NCI-H146 (cell line): ENCODE results near the gene FOXL1.

Source experiments
- DNase-seq: peaks from one replicate; lab custom pipeline; 2025; lab: John Stamatoyannopoulos, UW

FOXL1 gene

DNA sequence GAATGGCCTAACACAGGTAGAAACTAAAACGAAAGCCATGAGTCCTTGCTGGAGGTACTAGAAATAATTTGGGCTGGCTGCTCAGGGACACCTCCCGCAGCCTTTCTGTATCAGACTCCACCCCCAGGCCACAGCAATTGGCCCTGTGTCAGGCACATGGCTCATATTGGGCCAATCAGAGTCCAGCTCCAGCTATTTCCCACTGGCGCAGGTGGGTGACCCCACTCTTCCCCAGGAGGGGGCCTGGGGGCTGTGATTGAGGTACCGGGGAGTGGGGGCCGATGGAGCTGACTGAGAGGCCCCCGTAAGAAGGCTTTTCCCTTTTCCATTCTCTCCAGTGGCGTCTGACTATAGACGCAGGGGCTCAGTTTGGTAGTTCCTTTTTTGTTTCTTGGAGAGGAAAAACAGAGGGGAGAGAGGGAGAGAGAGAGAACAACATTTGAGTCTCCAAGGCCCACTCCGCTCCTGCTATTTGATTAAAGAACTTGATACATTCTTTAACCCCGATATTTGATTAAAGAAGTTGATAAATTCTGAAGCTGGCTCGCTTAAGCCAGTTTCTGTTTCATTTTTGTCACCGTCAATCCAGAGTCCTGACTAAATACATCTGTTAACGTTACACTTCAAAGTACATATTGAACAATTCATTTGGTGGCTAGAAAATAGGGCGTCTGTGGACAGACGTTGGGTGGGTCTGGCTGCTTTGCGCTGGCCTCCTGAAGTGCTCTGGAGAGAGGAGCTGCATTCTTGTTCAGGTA is 26.3 kb downstream of the FOXL1 start:
- DNase-seq = no peak

- DNase-seq = no peak
Measured at GRCh38 chr16:86605950-86606349, 27.6 kb downstream of the FOXL1 start.

DNA sequence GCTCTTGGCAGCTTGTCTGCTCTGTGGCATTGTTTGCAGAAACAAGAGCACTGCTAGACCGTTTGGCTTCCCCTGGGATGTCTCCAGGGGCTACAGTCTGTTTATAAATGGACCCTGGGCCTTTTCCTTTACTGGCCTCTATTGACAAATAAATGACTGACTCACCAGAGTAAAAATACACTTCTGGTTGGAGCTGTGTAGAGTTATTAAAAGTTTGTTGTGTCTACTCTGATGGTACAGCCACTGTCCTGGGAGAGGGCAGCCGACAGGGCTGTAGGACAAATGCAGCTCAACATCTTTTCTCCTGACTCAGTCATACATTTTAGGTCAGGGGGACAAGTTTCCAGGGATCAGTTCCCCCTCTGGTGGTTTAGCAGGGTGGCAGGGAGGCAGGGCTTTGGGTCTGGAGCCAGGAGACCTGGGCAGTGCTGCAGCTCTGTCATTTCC is 30.0 kb downstream of the FOXL1 start:
- no peak for DNase-seq

GRCh38 chr16:86609115-86609514 is 30.8 kb downstream of the FOXL1 start:
- DNase-seq = no peak

- no peak for DNase-seq
Measured at GRCh38 chr16:86609661-86610060, 31.3 kb downstream of the FOXL1 start.

DNA sequence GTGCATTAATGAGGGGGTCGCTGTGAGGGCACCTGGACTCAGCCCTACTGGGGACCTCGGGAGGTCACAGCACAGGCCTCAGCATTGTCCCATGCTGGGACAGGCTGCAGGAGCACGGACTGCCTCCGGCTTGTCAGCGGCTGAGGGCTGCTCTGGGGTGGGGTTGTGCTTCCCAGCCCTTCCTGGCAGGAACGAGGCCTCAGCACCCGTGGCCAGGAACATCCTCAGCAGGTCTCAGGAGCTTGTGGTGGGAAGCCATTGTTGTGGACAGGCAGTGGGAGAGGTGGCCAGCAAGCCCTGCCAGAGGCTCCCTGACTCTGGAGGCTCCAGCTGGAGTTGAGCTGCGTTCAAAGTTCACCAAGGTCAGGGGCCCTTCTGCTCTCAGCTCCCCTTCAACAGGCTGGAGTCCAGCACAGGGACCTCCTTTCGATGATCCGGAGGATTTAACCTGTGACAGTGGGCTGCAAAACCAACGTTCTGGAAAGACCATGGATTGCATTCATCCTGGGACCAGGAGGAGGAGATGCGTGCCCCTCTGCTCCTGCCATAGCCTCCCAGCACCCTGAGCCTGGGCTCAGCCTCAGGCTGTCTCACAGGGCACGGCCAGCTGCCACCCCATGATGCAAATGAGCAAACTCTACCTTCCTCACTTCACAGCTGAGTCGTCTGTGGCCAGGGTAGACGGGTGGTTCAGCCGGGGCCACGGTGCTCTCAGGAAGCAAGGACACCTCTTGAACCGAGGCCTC is 32.6 kb downstream of the FOXL1 start:
- no peak for DNase-seq

- DNase-seq = no peak
Measured at GRCh38 chr16:86611525-86611855, 33.1 kb downstream of the FOXL1 start.

DNA sequence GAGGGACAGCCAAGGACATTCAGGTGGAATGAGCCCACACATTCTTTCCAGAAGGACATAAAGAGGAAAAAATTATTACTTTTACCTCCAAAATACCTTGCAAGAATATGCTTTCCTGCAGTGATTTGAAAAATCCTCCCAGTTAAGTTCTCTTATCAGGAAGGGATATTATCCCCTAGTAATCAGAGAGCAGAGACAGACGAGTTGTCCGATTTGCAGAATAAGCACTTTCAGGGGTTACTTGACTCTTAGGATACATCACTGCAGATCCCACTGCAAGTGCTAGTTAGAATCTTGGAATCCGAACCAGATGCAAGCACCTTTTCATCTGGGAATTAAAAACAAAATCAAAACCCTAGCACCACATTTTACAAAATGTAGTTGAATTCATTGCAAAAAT is 33.6 kb downstream of the FOXL1 start:
- no peak for DNase-seq

- no peak for DNase-seq
Measured at GRCh38 chr16:86614699-86615098, 36.4 kb downstream of the FOXL1 start.

GRCh38 chr16:86616906-86617305 is 38.6 kb downstream of the FOXL1 start:
- no peak for DNase-seq

DNA sequence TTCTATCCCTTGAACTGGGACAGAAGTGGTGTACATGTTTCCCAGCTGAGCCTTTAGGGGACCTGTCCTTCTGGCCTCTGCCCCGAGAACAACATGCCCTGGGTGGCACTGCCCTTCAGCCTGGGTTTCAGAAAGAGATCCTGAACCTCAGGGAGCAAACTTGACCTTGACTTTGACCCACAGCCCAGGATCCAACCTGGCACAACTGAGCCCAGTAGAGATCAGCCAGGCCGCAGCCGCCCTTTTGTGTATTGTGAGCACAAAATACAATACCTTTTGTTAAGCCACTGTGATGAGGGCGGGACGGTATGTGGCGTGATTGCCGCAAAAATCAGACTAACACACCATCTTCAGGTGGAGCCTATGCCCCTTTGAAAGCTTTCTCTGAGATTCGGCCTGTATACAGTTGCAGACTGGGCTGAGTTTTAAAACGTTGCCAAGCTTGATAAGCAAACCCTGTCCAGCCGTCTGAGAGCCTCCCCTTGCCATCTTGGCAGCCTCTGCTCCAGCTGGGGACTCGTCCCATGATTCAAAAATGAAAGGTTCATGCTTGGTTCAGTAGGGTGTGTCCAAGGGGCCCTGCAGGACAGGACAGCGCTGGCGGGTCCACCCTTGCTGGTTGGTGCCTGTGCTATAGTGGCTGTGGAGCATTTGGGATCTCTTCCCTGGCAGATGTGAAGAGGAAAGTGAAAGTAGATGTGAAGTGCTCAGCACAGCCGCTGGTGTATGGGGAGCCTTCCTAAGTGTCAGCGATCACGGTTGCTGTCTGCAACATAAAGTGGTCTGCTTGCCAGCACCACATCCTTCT is 40.3 kb downstream of the FOXL1 start:
- no peak for DNase-seq

- DNase-seq = no peak
Measured at GRCh38 chr16:86619239-86619794, 41.0 kb downstream of the FOXL1 start.

- no peak for DNase-seq
Measured at GRCh38 chr16:86620184-86620583, 41.8 kb downstream of the FOXL1 start.

GRCh38 chr16:86621966-86622365 is 43.6 kb downstream of the FOXL1 start:
- DNase-seq = no peak

- no peak for DNase-seq
Measured at GRCh38 chr16:86622700-86623615, 44.6 kb downstream of the FOXL1 start.

- DNase-seq = no peak
Measured at GRCh38 chr16:86625029-86625428, 46.7 kb downstream of the FOXL1 start.

GRCh38 chr16:86625821-86626220 is 47.5 kb downstream of the FOXL1 start:
- no peak for DNase-seq

- no peak for DNase-seq
Measured at GRCh38 chr16:86626284-86626683, 47.9 kb downstream of the FOXL1 start.

- DNase-seq = no peak
Measured at GRCh38 chr16:86626966-86627365, 48.6 kb downstream of the FOXL1 start.

DNA sequence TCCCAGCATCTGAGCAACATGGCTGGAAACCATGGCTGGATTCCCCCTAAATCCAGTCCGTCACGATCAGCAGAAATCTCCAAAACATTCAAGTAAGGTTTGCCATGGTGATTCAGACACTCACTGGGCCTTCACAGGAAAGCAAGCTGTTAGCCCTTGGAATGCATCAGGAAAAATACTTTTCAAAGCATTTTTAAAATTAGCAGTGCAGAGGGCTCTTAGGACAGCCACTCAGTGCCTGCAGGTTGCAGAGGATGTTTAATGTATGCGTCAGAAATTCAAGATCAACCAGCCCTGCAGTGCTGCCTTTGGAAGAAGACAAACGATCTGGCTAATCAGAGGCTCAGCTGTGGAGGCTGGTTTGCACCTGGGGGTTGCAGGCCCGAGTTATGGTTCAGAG is 50.3 kb downstream of the FOXL1 start:
- DNase-seq = no peak

DNA sequence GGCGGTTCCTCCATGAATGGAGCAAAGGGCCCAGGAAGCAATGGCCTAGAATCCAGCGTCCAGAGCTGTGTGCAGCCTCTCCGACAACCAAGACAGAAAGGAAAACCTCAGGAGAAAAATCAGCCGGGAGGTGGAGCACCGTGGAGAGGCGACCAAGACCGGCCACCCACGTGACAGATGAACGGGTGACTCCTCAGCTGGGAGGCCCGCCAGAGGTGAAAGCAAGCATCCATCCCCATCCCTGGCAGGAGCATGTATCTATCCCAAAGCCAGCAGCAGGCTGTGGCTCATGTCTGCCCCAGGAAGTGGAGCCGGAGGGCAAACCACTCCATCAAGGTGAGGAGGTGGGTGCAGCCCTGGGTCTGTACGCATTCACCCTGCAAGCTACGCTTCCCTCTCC is 52.1 kb downstream of the FOXL1 start:
- no peak for DNase-seq
